Fibroblast of the aortic adventitia (primary cell): ENCODE results near the gene ARHGAP27. TPM values are rescaled to one million over a fixed set of nuclear protein-coding genes. Genes with fewer than 3 reads are reported as not detected.

Experiments
- DNase-seq: peaks from one replicate; pipeline ENCODE4 v3.0.0-alpha.2; 2010; ENCODE audit warnings: low read depth
- H3K4me3 ChIP-seq: 2 replicates; pipeline ENCODE4 v1.5.1; 2011; ENCODE audit warnings: low read depth, mild to moderate bottlenecking, control low read depth, low read length, moderate library complexity
- CTCF ChIP-seq: IDR thresholded peaks from 2 replicates; pipeline ENCODE4 v1.5.1; 2011; ENCODE audit warnings: mild to moderate bottlenecking, low read length, control low read depth, inconsistent platforms; ENCODE audit not compliant: insufficient read depth
- total RNA-seq: library from RNA; depleted of rRNA; stranded (reverse); fragments of >200 nt; gene quantifications from 2 replicates; pipeline ENCODE4 v1.2.3, GENCODE V29; 2012; ENCODE audit warnings: low replicate concordance

The ARHGAP27 gene
- total RNA-seq, 1 donor, result 2.3 TPM

GRCh38 chr17:45369421-45369820, 63.2 kb downstream of the ARHGAP27 start:
- H3K4me3 ChIP-seq, result no peak overlapping the region
- DNase-seq, result no peak
- no peak for TF ChIP-seq CTCF

- DNase-seq, result peak; percentile 91
- H3K4me3 ChIP-seq, result no peak overlapping the region
- TF ChIP-seq CTCF, result no peak
These were observed 64.0 kb downstream of the ARHGAP27 start for GRCh38 chr17:45368651-45369050.

GRCh38 chr17:45367216-45367615, 65.5 kb downstream of the ARHGAP27 start:
- no peak for DNase-seq
- no peak for TF ChIP-seq CTCF
- no peak overlapping the region for H3K4me3 ChIP-seq

- H3K4me3 ChIP-seq, result no peak overlapping the region
- TF ChIP-seq CTCF, result no peak
- DNase-seq, result no peak
These were observed 66.0 kb downstream of the ARHGAP27 start for GRCh38 chr17:45366691-45367090.

GRCh38 chr17:45366049-45366448, 66.6 kb downstream of the ARHGAP27 start:
- no peak for TF ChIP-seq CTCF
- no peak for DNase-seq
- H3K4me3 ChIP-seq, result no peak overlapping the region

- peak; percentile 63 for DNase-seq
- no peak overlapping the region for H3K4me3 ChIP-seq
- TF ChIP-seq CTCF, result peak; percentile 14
These were observed 67.9 kb downstream of the ARHGAP27 start for GRCh38 chr17:45364531-45365390.
